Gastroesophageal sphincter (tissue), 3 donors: Measurements from ENCODE around the gene HSPA12B.

Experiments used
- CTCF ChIP-seq, 4 experiments: fragments of 200-600 bp in 2 of 4; fragments of 450-650 bp in 2 of 4; sonication (generic) in 1 of 4; IDR thresholded peaks; one replicate each; pipeline ENCODE4 v1.5.1; 2017 to 2019; ENCODE audit warnings: antibody characterized with exemption in 4 of 4, mild to moderate bottlenecking in 2 of 4, moderate library complexity in 2 of 4
- EP300 ChIP-seq: sonication (generic); formaldehyde crosslinking; IDR thresholded peaks from one replicate; pipeline ENCODE4 v1.6.1; 2017; ENCODE audit warnings: antibody characterized with exemption, mild to moderate bottlenecking
- POLR2A ChIP-seq, 2 donors: fragments of 450-650 bp; IDR thresholded peaks; one replicate each; pipeline ENCODE4 v1.6.1; 2017; ENCODE audit warnings: antibody characterized with exemption in 2 of 2, mild to moderate bottlenecking in 2 of 2, moderate library complexity in 1 of 2
- POLR2AphosphoS5 ChIP-seq: sonication (generic); formaldehyde crosslinking; IDR thresholded peaks from one replicate; pipeline ENCODE4 v1.6.1; 2017; ENCODE audit warnings: antibody characterized with exemption

GRCh38 chr20:3749689-3750531 is 17.4 kb downstream of the HSPA12B start:
- TF ChIP-seq CTCF (IDR thresholded peaks at IDR 0.05) (peak in 3 of 4 experiments; percentile 38 to 80 (median 58)), POLR2AphosphoS5 (no peak), EP300 (no peak), POLR2A (IDR thresholded peaks at IDR 0.05) (no peak)
